NCI-H2196 (cell line): ENCODE data around the gene ROPN1L.
"Not testable (repeated sequence)": the region's sequence is repeated elsewhere in the genome, so short reads cannot be mapped to it uniquely, and the experiment has no call there.

Experiments
- DNase-seq: peaks from one replicate; lab custom pipeline; 2025; ENCODE audit not compliant: unreplicated experiment; lab: John Stamatoyannopoulos, UW

ROPN1L gene

DNA sequence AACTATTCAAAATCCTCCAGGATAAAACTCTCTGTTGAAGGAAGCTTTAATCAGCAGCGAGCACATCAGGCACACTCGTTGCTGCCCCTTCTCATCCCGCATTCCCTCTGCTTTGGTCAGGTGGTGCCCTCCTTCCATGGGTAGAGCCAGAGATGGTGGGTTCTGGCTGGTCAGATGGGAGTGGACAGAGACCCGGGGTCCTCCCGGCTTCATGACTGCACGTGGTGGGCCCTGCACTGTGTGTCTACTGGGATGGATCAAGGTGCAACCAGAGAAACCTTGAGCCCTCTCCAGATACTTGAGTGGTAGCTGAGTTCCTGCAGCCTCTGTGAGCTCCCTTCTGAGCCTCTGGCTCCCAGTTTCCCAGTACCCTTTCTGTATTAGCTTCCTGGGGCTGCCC is 36.3 kb downstream of the ROPN1L start:
- DNase-seq, result no peak

DNA sequence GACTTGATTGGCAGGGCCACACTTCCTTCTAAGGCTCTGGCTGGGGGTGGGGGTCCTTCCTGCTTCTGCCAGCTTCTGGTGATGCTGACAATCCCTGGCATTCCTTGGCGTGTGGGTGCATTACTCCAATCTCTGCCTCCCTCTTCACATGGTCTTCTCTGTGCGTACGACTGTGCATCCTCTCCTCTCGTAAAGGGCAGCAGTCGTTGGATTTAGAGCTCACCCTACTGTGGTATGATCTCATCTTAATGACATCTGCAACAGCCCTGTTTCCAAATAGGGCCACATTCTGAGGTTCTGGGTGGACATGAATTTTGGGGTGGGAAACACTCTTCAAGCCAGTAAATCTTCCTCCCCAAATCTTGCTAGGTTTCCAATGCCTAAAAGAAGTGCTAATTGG is 36.8 kb downstream of the ROPN1L start:
- DNase-seq, result no peak

DNA sequence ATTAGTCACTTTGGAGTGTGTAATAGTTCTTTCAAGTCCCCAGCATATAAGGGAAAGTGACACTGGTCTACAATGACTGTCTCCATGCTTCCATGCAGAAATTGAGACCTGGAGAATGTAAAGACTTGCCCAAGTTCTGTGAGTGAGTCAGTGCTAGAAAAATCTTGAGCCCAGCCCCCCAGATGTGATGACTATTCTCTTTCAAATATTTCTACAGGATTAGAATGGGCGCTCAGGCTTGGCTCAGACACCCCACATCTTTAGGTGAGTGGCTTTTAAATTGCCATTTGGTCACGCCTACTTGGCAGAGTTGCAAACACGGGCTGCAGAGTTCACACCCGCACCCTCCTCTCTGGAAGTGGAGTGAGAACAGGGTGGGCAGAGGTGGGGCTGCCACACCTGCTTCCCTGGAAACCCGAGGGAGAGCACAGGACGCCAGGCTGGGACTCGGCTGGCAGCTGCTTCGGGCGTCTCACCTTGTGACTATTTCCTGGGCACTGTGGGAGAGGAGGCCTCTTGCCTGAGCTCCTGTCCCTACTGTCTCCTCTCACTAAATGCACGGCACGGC is 37.6 kb downstream of the ROPN1L start:
- DNase-seq, result no peak

DNA sequence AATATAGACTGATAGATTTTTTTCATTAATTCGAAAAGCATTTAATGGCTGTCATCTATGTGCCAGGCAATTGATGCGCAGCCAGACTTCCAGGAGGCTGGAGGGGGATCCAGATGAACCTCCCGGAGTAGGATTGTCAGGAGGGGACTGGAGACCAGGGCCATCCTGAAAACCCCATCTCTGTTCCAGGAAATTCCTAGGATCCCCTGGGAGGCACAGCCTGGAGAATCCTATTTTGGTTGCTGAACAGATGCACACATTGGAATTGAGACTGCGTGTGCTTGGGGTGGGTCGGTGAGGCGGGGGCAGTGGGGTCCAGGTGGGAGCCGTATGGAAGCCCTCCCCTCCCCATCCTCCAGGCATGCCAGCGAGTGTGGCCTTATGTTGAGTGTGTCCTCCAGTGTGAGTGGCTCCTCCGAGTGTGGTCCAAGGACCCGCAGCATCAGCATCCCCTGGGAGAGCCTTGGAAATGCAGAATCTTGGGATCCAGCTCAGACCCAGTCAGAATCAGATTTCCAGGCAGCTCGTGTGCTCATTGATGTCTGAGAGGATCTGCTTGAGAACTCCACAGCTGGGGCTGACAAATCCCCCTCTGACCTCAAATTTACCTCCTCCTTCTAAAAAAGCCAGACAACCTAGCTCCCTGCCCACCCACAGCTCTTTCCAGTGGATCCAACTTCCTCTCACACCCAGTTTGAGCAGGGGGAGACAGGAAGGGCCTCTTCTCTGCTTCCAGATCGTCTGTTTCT is 38.7 kb downstream of the ROPN1L start:
- DNase-seq, result no peak

DNA sequence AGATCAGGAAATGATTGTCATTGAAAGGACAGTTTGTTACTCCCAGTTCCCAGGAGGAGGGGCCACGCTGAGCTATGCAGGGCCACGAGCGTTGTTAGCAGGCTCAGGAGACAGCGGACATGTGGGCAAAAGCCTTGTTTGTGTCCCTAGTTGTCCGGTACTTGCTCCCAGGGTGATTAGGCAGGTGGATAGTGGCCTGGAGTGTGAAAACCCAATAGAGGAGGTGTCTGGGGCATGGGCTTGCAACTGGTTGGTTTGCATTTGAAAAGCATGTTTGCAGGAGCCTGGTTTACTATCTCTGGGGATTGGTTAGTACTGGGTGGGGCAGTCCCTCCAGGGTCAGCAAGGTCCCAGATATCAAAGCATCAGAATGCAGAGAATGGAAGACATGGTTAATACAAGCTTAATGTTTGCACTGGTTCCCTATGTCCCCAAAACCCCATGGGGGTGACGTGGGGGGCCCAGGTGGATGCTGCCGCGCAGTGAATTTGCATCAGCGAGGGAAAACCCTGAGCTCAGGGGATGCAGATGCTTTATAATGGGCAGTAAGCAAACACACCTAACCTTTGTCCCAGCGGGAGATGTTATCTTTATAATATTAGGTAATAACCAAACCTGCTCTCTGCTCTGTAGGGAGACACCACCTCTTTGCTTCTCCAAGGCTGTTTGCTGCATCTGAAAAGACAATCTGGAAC is 39.7 kb downstream of the ROPN1L start:
- no peak for DNase-seq

DNA sequence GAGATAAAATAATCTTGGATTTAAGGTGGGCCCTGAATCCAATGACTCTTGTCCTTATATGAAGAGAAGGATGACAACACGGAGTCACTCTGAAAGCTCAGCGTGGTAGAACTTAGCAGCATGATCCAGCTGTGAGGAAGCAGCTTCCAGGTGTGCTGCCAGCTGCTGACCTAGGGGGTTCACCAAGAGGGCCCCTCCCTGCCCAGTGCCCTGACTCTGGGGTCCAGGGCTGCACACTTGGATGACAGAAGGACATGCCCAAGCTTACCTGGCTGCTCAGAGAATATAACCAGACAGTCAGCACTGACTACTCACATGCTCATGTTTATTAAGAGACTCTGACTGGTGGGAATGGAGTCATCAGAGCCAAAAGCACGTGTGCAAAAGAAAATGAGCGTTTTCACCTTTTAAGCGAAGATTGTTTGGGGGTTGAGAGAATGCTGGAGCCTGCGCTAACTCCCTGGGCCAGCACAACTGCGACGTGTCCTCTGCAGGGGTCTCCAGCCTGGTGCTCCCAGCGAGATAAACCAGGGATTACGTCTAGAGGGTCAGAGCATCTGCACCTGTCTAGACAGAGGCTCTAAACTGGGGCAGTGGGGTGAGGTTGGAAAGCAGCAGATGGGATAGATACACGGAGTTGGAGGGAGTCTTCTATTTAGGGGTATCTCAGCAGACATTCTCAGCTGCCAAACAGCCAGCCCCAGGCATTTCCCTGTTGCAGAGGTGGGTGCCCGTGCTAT is 41.3 kb downstream of the ROPN1L start:
- no peak for DNase-seq

DNA sequence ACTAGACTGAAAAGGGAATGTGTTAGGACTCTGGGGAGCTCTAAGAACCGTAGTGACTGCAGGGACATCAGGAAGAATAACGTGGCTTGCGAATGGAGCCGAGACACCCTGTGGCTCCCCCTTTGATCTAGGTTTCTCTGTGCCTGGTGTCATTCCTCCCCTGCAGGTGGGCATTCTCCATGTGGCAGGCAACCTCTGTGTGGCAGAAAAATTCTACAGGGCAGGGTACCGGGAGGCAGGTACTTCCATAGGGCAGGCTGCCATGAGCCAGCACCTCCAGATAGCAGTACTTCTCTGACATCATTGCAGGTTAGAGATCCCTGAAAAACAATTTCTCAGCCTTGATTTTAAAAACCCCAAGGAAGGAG is 43.1 kb downstream of the ROPN1L start:
- no peak for DNase-seq

DNA sequence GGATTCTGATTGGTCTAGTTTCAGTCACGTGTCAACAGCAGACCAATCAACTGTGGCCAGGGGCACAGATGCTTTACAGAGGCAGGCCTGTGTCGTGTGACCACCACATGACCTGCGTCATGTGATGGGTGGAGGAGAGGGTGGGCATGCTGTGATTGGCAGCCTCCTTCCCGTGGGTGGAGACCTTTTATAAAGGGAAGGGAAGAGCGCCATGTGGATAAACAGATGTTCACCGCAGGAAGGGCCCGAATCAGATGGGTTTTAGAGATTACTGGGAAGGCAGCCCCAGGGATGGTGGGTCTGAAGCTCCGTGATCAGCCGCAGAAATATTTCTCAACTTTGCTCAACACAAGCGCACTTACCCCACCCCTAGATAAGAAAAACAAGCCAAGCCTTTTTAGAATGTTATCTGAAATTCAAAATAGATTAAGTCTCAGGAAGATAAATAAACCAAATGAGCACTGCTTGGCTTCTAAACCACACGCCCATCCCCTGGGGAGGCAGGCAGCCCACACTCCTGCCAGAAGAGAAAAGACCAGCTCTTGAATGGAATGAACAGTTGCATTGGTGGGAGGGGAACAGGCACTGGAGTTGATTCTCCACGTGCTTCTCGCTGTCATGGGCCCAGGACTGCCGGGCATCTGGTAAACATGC is 43.6 kb downstream of the ROPN1L start:
- no peak for DNase-seq

DNA sequence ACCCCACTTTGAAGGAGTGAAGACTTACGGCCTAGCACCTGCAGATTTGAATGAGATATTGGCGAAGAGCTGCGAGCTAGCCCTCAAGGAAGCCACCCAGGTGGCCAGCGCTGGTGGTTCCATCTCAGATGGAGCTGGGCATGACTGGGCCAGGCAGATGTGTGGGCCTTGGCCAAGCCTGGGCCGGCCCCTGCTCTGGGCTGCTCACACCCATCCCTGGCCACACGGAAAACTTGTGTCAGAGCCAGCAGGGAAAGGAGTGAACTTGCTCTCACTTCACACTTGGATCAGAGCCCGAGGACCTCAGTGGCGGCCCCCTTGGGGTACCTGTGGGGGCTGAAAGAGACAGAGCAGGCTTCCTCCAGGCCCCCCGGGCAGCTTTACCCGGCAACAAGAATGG is 44.2 kb downstream of the ROPN1L start:
- no peak for DNase-seq

DNA sequence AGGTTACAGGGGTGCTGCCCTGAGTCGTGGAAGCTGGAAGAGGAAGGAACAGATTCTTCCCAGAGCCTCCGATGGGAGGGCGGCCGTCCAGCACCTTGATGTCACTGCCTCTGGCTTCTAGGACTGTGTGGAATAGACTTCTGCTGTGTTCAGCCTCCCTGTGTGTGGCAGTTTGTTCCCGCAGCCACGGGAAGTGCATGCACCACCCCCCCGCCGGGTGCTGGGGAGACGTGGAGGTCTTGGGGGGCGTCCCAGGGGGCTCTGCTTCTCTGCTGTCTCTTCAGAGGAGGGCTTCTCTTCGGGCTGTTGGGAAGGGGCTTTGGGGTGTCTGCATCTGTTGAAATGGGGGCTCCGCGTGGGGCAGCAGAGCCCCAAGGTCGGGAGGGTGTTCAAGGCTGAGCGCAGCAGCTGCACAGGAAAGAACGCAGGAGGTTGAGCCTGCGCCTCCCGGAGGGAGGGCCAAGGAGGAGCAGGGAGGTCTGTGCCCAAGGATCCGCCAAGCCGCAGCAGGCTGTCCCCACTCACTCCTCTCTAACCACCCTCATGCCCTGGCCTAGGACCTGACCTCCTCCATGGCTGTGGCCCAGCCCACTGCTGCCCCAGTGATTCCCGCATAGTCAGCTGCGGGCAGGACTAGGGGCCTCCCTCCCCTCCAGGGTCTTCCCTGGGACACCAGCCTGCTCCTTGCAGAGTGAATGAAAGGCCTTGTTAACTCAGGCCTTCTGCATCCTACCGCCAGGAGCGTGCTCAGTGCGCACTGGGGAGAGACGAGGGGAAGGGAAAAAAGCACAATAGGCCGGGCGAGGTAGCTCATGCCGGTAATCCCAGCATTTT is 45.0 kb downstream of the ROPN1L start:
- DNase-seq, result no peak

DNA sequence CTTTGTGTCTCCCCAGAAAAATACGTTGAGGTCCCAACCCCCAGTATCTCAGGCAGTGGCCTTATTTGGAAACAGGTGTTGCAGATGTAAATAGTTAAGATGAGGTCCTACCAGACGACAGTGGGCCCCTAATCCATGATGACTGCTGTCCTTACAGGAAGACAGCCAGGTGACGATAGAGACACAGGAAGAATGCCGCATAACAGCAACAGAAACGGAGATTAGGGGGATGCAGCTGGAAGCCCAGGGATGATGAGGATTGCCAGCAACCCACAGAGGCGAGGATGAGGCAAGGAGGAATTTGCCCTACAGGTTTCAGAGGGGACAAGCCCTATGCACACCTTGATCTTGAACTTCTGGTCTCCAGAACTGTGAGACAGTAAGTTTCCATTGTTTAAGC is 46.5 kb downstream of the ROPN1L start:
- no peak for DNase-seq

DNA sequence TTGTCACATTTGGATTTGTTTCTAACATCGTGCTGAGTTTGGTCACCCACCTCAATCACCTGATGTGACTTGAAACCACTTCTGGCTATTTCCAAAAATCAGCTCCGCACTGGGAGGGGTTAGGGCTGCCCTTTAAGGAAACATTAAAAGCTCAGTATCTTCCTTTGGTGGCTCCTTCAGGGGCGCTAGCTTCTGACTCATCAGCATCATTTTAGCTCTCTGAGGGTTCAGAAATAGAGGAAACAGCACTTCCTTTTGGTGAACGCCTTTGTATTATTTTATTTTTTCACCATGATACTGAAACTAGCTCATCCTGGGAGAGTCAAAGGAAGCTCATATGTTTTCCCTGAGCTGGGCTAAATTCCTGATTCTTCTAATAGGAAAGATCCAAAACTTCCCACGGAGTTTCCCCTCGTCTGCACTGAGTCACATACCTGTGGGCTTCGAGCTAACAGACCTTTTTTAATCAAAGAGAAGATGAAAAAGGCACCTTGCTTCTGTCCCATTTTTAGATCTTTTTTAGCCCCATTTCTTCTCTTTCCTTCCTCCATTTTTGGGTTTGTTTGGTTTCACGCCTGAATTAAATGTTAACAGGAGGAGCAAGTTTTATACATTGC is 48.2 kb downstream of the ROPN1L start:
- no peak for DNase-seq

DNA sequence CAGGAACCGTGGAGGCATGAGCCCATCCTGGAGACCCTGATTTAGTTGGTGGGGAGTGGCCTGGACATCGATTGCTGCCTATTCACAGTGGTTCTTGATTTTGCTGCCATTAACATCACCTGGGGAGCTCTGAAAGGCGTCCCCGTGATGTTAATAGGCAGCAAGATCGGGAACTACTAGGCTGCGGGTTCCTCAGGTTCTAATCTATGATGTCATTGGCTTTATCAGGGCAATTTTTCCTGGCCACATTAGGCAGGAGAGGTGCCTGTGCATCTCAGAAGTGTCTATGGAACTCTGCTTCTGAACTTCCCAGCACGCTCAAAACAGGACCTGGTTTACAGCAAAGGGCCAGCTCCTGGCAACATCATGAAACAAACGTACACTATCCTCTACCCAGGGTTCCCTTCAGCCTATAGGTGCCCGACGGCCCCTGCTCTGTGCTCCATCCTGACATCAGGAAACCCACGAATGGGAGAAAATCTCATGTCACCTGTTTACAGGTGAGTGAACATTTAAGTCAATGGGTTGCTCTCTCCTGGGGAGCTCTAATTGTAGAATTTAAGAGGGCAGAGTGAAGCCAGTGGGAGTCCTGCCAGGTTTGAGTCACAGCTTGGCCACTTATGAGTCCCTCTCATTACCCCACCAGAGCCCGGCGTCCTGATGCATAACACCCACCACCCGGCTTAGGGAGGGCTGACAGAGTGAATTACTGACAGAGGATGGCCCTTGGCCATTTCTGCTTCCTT is 49.4 kb downstream of the ROPN1L start:
- DNase-seq, result no peak

DNA sequence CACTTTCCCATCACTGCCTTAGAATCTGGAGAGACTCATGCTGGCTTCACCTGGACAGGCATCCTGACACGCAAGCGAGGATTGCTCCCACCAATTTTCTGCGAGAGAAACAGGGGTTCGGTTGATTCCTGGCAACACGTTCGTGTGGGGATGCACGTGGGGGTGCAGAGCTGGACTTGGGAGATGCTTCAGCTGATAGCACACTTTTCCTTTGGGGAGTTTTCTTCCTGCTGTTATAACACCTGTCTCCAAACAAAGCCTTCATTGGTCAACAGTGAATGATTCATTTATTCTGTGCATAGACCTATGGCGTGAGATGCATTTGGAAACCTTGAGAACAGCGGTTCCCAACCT is 50.0 kb downstream of the ROPN1L start:
- DNase-seq, result no peak

DNA sequence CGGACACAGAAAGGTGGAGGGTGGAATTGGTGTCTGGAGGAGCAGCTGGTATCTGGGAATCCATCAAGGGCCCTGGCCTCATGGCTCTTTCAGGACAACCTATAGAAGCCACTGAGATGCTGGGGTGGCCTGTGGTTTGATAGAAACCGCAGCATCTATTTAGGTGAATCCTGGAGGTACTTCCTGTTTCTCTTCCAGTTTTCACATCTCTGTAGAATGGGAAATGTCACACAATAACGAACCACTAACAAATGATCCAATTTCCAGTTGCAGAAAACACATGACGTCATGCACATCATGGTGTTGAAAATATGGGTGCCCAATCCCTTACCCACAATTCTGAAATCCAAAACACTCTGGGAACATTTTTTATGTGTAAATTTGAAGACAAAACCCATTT is 52.2 kb downstream of the ROPN1L start:
- no peak for DNase-seq

DNA sequence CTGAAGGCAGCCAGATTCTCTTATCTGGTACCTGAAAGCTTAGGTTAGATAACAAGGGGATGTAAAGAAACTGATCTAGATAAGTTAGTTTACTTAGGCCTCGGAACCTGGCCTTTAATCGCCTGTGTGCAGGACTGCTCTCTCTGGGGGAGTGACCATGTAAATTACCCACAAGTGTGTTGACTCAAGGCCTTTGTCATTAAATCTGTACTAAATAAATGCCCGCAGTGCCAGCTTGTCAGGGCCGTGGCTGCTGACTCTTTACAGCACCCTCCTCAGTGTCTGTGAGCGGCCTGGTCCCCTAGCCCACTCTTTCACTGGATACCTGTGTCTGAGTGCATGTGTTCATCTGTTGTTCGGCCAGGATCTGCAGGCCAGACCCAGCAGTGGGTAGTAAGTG is 52.8 kb downstream of the ROPN1L start:
- not testable (repeated sequence) for DNase-seq

DNA sequence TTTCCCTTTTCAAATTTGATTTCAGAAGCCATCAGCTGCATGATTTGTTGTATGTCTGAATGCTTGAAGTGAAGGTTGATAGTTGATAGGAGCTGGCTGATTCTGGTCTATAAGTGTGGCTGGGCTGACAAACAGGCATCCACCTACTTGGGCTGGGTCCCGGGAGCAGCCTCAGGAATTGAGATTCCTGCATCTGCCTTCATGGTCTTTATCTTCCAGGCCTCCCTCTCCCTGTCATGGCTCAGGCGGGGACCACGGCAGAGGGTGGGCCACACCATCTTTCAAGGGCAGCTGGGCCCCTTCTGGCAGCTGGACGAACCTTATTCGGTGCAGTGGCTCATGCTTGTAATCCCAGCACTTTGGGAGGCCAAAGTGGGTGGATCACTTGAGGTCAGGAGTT is 55.9 kb downstream of the ROPN1L start:
- DNase-seq, result no peak

DNA sequence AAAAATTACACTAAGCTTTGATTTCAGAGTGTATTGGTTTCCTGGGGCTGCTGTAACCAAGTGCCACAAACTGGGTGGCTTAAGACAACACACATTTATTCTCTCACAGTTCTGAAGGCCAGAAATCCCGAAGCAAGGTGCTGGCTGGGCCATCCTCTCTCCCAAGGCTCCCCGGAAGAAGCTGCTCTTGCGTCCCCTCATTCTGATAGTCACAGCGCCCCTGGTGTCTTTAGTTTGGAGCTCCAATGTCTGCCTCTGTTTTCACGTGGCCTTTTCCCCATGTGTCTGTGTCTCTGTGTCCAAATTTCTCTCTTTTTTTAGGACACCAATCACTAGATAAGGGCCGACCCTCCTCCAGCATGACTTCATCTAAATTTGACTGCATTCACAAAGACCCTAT is 56.7 kb downstream of the ROPN1L start:
- no peak for DNase-seq

DNA sequence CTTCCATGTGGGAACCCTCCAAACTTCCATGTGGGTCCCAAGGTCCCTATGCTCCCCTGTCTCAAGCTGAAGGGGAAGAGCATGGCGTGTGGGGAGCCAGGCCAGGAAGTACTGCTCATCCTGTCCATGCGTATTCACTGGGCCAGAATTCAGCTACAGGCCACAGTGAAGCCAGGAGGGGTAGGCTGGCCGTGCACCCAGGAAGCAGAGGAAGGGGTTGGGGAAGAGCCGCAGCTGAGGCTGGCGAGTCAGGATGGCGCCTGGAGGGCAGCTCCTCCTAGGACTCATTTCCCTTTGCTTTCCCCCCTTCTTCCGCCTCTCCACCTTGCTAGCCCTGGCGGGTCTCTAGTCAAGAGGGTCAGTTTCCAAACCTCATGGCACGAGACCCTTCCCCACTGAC is 57.4 kb downstream of the ROPN1L start:
- DNase-seq, result no peak
